GM21447 (cell line): ENCODE data around the gene ADAMTS15.

Source experiments
- ATAC-seq: cut with Tn5 transposase; IDR thresholded peaks from one replicate; pipeline ENCODE4 v1.9.1; 2021; ENCODE audit not compliant: unreplicated experiment

The ADAMTS15 gene

GRCh38 chr11:130457623-130458409 is 9.4 kb downstream of the ADAMTS15 start:
- ATAC-seq = no peak

- ATAC-seq = no peak
Observed at GRCh38 chr11:130458410-130458729, 9.9 kb downstream of the ADAMTS15 start.

GRCh38 chr11:130459521-130459920 is 11.1 kb downstream of the ADAMTS15 start:
- no peak for ATAC-seq

GRCh38 chr11:130462101-130462885 is 13.8 kb downstream of the ADAMTS15 start:
- no peak for ATAC-seq

- ATAC-seq = no peak
Observed at GRCh38 chr11:130462931-130463330, 14.5 kb downstream of the ADAMTS15 start.

- no peak for ATAC-seq
Observed at GRCh38 chr11:130464291-130464812, 15.9 kb downstream of the ADAMTS15 start.

- no peak for ATAC-seq
Observed at GRCh38 chr11:130465263-130465662, 16.8 kb downstream of the ADAMTS15 start.

- no peak for ATAC-seq
Observed at GRCh38 chr11:130467116-130467900, 18.9 kb downstream of the ADAMTS15 start.

GRCh38 chr11:130469181-130469580 is 20.7 kb downstream of the ADAMTS15 start:
- ATAC-seq = no peak

- ATAC-seq = no peak
Observed at GRCh38 chr11:130470832-130471706, 22.6 kb downstream of the ADAMTS15 start.

- no peak for ATAC-seq
Observed at GRCh38 chr11:130471731-130472433, 23.4 kb downstream of the ADAMTS15 start.

GRCh38 chr11:130472434-130472961 is 24.1 kb downstream of the ADAMTS15 start:
- no peak for ATAC-seq

- no peak for ATAC-seq
Observed at GRCh38 chr11:130473056-130473794, 24.8 kb downstream of the ADAMTS15 start.

GRCh38 chr11:130473795-130474377 is 25.4 kb downstream of the ADAMTS15 start:
- ATAC-seq = no peak

- ATAC-seq = no peak
Observed at GRCh38 chr11:130474637-130475400, 26.4 kb downstream of the ADAMTS15 start.

GRCh38 chr11:130475426-130476053 is 27.1 kb downstream of the ADAMTS15 start:
- ATAC-seq = no peak

GRCh38 chr11:130476200-130476921 is 27.9 kb downstream of the ADAMTS15 start:
- ATAC-seq = no peak
